Endothelial cell of umbilical vein (primary cell): ENCODE data around the gene FAHD1. TPM values are rescaled to one million over a fixed set of nuclear protein-coding genes. Genes with fewer than 3 reads are reported as not detected.

Experiments used
- BruUV-seq: library from RNA; stranded (reverse); fragments of 400-500 nt; replicated peaks from 2 replicates; lab custom pipeline; 2021; lab: Mats Ljungman, UMichigan
- CTCF ChIA-PET: fragments of 300-600, 350-600 bp; sonication (Branson Sonifier 250); formaldehyde crosslinking; loops from one replicate; lab custom pipeline; 2021; ENCODE audit warnings: antibody characterized with exemption, inconsistent platforms; lab: Charles Lee
- POLR2A ChIA-PET: fragments of 300-600, 350-600 bp; sonication (Branson Sonifier 250); formaldehyde crosslinking; loops from one replicate; lab custom pipeline; 2021; ENCODE audit warnings: antibody characterized with exemption, inconsistent platforms; lab: Charles Lee
- DNase-seq: peaks from one replicate; pipeline ENCODE4 v3.0.0-alpha.2; 2011; ENCODE audit warnings: low read depth, low spot score
- FAIRE-seq: peaks from 2 replicates; lab custom pipeline; 2011; peaks lifted over from hg19 to GRCh38; lab: Jason Lieb, UNC
- H2AFZ ChIP-seq: 2 replicates; pipeline ENCODE4 v1.6.0; 2012; ENCODE audit warnings: low read depth, low read length, control low read depth, inconsistent platforms
- H3K27ac ChIP-seq: 2 replicates; pipeline ENCODE4 v1.5.1; 2011; ENCODE audit warnings: low read depth, mild to moderate bottlenecking, control low read depth, low read length, moderate library complexity; ENCODE audit not compliant: insufficient read depth
- H3K27me3 ChIP-seq, 2 experiments: 2 replicates each; pipeline versions ENCODE4 v1.6.0 to v1.6.1; 2011; ENCODE audit warnings: low read length in 2 of 2, mixed read lengths in 1 of 2; ENCODE audit not compliant: control insufficient read depth in 2 of 2, insufficient read depth in 2 of 2
- H3K36me3 ChIP-seq, 2 experiments: 2 replicates in 1 of 2; 3 replicates in 1 of 2; pipeline ENCODE4 v1.5.1; 2011; ENCODE audit warnings: low read length in 2 of 2, mild to moderate bottlenecking in 1 of 2, moderate library complexity in 1 of 2; ENCODE audit not compliant: control insufficient read depth in 2 of 2, insufficient read depth in 2 of 2; ENCODE audit errors: extremely low read depth in 1 of 2
- H3K4me1 ChIP-seq: 3 replicates; pipeline ENCODE4 v1.5.1; 2011; ENCODE audit warnings: mild to moderate bottlenecking, low read length; ENCODE audit not compliant: control insufficient read depth, insufficient read depth; ENCODE audit errors: extremely low read depth
- H3K4me2 ChIP-seq: 2 replicates; pipeline ENCODE4 v1.6.1; 2011; ENCODE audit warnings: low read length, control low read depth, mixed read lengths; ENCODE audit not compliant: insufficient read depth
- H3K4me3 ChIP-seq, 3 experiments: fragments of 200-600 bp in 1 of 3; sonication (generic), shearing (Covaris generic) in 1 of 3; replicated peaks in 1 of 3; 2 replicates each; pipeline ENCODE4 v1.5.1; 2011 to 2016; ENCODE audit warnings: control low read depth in 3 of 3, low read length in 3 of 3, mild to moderate bottlenecking in 2 of 3, inconsistent platforms in 1 of 3, low read depth in 1 of 3, moderate library complexity in 1 of 3; ENCODE audit not compliant: insufficient read depth in 1 of 3
- H3K79me2 ChIP-seq: 2 replicates; pipeline ENCODE4 v1.6.0; 2012; ENCODE audit warnings: low read length, inconsistent platforms; ENCODE audit not compliant: control insufficient read depth, insufficient read depth
- H3K9ac ChIP-seq: replicated peaks from 2 replicates; pipeline ENCODE3; 2011; ENCODE audit warnings: low read length, control low read depth; ENCODE audit not compliant: insufficient read depth; ENCODE audit errors: extremely low read depth
- H3K9me1 ChIP-seq: replicated peaks from 3 replicates; pipeline ENCODE4 v1.6.0; 2011; ENCODE audit warnings: mild to moderate bottlenecking, low read length; ENCODE audit not compliant: control insufficient read depth, insufficient read depth; ENCODE audit errors: extremely low read depth
- H3K9me3 ChIP-seq: replicated peaks from 2 replicates; pipeline ENCODE4 v1.5.1; 2012; ENCODE audit warnings: low read length, inconsistent platforms; ENCODE audit not compliant: control insufficient read depth, insufficient read depth
- H4K20me1 ChIP-seq: replicated peaks from 2 replicates; pipeline ENCODE3; 2011; ENCODE audit warnings: mild to moderate bottlenecking, low read length; ENCODE audit not compliant: control insufficient read depth, insufficient read depth; ENCODE audit errors: extremely low read depth
- CTCF ChIP-seq, 2 donors: IDR thresholded peaks; 1 replicate in 1 of 2; 2 replicates in 1 of 2; pipeline ENCODE4 v1.5.1; 2011; ENCODE audit warnings: low read length in 2 of 2, mild to moderate bottlenecking in 2 of 2, moderate library complexity in 2 of 2, control low read depth in 1 of 2, inconsistent platforms in 1 of 2, low read depth in 1 of 2; ENCODE audit not compliant: insufficient read depth in 1 of 2; ENCODE audit errors: extremely low read depth in 1 of 2
- EZH2 ChIP-seq: IDR thresholded peaks from 2 replicates; pipeline ENCODE4 v1.6.1; 2012; ENCODE audit warnings: borderline replicate concordance, low read depth, mild to moderate bottlenecking, moderate library complexity, low read length, inconsistent platforms; ENCODE audit not compliant: severe bottlenecking
- FOS ChIP-seq: IDR thresholded peaks from 2 replicates; pipeline ENCODE4 v1.6.1; 2011; ENCODE audit warnings: mild to moderate bottlenecking, low read length, moderate library complexity, borderline replicate concordance; ENCODE audit not compliant: insufficient read depth
- GATA2 ChIP-seq: IDR thresholded peaks from 2 replicates; pipeline ENCODE4 v1.7.0; 2011; ENCODE audit warnings: low read depth, mild to moderate bottlenecking, moderate library complexity, mixed read lengths, low read length; ENCODE audit not compliant: insufficient read length, insufficient read depth
- JUN ChIP-seq: IDR thresholded peaks from 2 replicates; pipeline ENCODE4 v1.6.1; 2011; ENCODE audit warnings: borderline replicate concordance, low read depth; ENCODE audit not compliant: insufficient read length, insufficient read depth
- MAX ChIP-seq: IDR thresholded peaks from 2 replicates; pipeline ENCODE4 v1.6.1; 2011; ENCODE audit not compliant: insufficient read depth, insufficient read length
- MYC ChIP-seq: IDR thresholded peaks from one replicate; pipeline ENCODE4 v1.6.1; 2011; ENCODE audit warnings: mild to moderate bottlenecking, low read depth, low read length
- POLR2A ChIP-seq: IDR thresholded peaks from 2 replicates; pipeline ENCODE4 v1.6.1; 2012; ENCODE audit warnings: low read depth, mild to moderate bottlenecking, control low read depth, low read length
- POLR2AphosphoS5 ChIP-seq: IDR thresholded peaks from 2 replicates; pipeline ENCODE4 v1.6.1; 2012; ENCODE audit warnings: low read depth, mild to moderate bottlenecking, control low read depth, low read length, moderate library complexity; ENCODE audit not compliant: insufficient read depth
- dilution Hi-C: fragments of 300-500 bp; cut with MboI; formaldehyde crosslinking; loops from one replicate; pipeline ENCODE4 v1.15.0; 2019; ENCODE audit warnings: low sequenced_read_pairs; ENCODE audit not compliant: extremely low pct_ligation_motif_present
- intact Hi-C: fragments of 100-400 bp; cut with micrococcal nuclease; formaldehyde crosslinking; loops from one replicate; pipeline ENCODE4 v1.10.0; 2022
- polyA plus RNA-seq, 4 experiments: library from polyadenylated mRNA; depleted of rRNA in 3 of 4; stranded (reverse) in 3 of 4; unstranded in 1 of 4; fragments of >200 nt; gene quantifications; 2 replicates each; pipeline versions ENCODE4 v1.2.1 to v1.2.3, GENCODE V29; 2011 to 2012; ENCODE audit warnings: missing spikeins in 1 of 4
- total RNA-seq: library from RNA; stranded (reverse); gene quantifications from 2 replicates; pipeline ENCODE4 v1.2.3, GENCODE V29; 2021

The FAHD1 gene
- total and polyA plus RNA-seq, 2 donors (not counting 3 experiments of a cell fraction or from before 2014, with no cell fraction given): 44.8 to 69.2 TPM

GRCh38 chr16:1812732-1813163 lies 14.3 kb upstream of the FAHD1 start:
- H3K9me1 ChIP-seq: no peaks in the 10 kb centered on the region
- H3K79me2 ChIP-seq: no peaks in the 10 kb centered on the region
- no peaks in the 10 kb centered on the region for H3K27me3 ChIP-seq
- no peaks in the 10 kb centered on the region for H3K9me3 ChIP-seq
- ChIA-PET CTCF (interaction anchor here (1.0 to 2.0 kb wide), 2 partner anchors 12 kb away, joined by 3 to 6 read pairs; no protein-coding TSS in a partner anchor), POLR2A (no interaction called here)
- H3K36me3 ChIP-seq: peaks cover 0 to 37% of the 10 kb centered on the region in 2 experiments
- no peaks in the 10 kb centered on the region for H4K20me1 ChIP-seq
- no peak for FAIRE-seq
- H3K4me2 ChIP-seq: no peak overlapping the region
- TF ChIP-seq EZH2: no peak
- TF ChIP-seq CTCF (IDR thresholded peaks at IDR 0.05; ENCODE audit: extremely low read depth in 1 of 2, insufficient read depth in 1 of 2, low read depth in 1 of 2, low read length in 2 of 2): peak; percentile 51 to 53
- H2AFZ ChIP-seq: no peak overlapping the region
- no peak overlapping the region for H3K4me3 ChIP-seq
- intact Hi-C loops: no loop called here
- no peaks in the 10 kb centered on the region for H3K4me1 ChIP-seq
- peak; percentile 39 for DNase-seq
- no TSS peak for BruUV-seq
- H3K9ac ChIP-seq: no peak overlapping the region
- dilution Hi-C loops: no loop called here
- H3K27ac ChIP-seq: no peak overlapping the region

GRCh38 chr16:1815461-1815860 lies 11.5 kb upstream of the FAHD1 start:
- intact Hi-C loops: no loop called here
- H3K9me3 ChIP-seq: no peaks in the 10 kb centered on the region
- FAIRE-seq (no peak), DNase-seq (no peak)
- H3K9ac ChIP-seq: no peak overlapping the region
- H3K4me1 ChIP-seq: no peaks in the 10 kb centered on the region
- no peaks in the 10 kb centered on the region for H4K20me1 ChIP-seq
- dilution Hi-C loops: no loop called here
- no peaks in the 10 kb centered on the region for H3K79me2 ChIP-seq
- H3K27ac ChIP-seq: no peak overlapping the region
- H3K4me2 ChIP-seq: no peak overlapping the region
- ChIA-PET CTCF (interaction anchor here (0.7 kb wide), 1 partner anchor 43 kb away, joined by 4 read pairs; no protein-coding TSS in a partner anchor), POLR2A (no interaction called here)
- no peak overlapping the region for H3K4me3 ChIP-seq
- BruUV-seq: no TSS peak
- peaks cover 0 to 27% of the 10 kb centered on the region in 2 experiments for H3K36me3 ChIP-seq
- H2AFZ ChIP-seq: no peak overlapping the region
- TF ChIP-seq POLR2A: no peak
- no peak for TF ChIP-seq JUN
- no peak for TF ChIP-seq MYC
- TF ChIP-seq MAX: no peak
- no peak for TF ChIP-seq GATA2
- no peak for TF ChIP-seq POLR2AphosphoS5
- TF ChIP-seq FOS: no peak
- TF ChIP-seq EZH2: no peak
- TF ChIP-seq CTCF (IDR thresholded peaks at IDR 0.05; ENCODE audit: extremely low read depth in 1 of 2, insufficient read depth in 1 of 2, low read depth in 1 of 2, low read length in 2 of 2): no peak
- no peaks in the 10 kb centered on the region for H3K27me3 ChIP-seq
- no peaks in the 10 kb centered on the region for H3K9me1 ChIP-seq
